Esophagus squamous epithelium (tissue), 4 donors: ENCODE data around the gene CUL7.
"Not testable (repeated sequence)": the region's sequence is repeated elsewhere in the genome, so short reads cannot be mapped to it uniquely, and the experiment has no call there.

Source experiments
- POLR2A ChIP-seq, 4 donors: fragments of 450-650 bp; IDR thresholded peaks; one replicate each; pipeline ENCODE4 v1.6.1; 2017; ENCODE audit warnings: antibody characterized with exemption in 4 of 4, mild to moderate bottlenecking in 4 of 4, moderate library complexity in 3 of 4
- TF ChIP-seq, protein P1 (sequence below), 6 experiments: fragments of 450-650 bp in 4 of 6; fragments of 200-600 bp in 2 of 6; sonication (generic) in 2 of 6; IDR thresholded peaks; one replicate each; pipeline ENCODE4 v1.5.1; 2016 to 2019; ENCODE audit warnings: antibody characterized with exemption in 6 of 6, mild to moderate bottlenecking in 4 of 6, moderate library complexity in 4 of 6

DNA sequence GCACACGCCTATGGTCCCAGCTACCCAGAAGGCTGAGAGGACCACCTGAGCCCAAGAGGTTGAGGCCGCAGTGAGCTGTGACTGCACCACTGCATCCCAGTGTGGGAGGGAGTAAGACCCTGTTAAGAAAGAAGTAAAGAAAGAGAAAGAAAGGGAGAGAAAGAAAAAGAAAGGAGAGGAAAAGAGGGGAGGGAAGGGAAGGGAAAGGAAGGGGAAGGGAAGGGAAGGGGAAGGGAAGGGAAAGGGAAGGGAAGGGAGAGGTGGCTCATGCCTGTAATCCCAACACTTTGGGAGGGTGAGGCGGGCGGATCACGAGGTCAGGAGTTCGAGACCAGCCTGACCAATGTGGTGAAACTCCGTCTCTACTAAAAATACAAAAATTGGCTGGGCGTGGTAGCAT is 12.2 kb downstream of the CUL7 start:
- TF ChIP-seq POLR2A (IDR thresholded peaks at IDR 0.05): not testable (repeated sequence)
- TF ChIP-seq, protein P1, sequence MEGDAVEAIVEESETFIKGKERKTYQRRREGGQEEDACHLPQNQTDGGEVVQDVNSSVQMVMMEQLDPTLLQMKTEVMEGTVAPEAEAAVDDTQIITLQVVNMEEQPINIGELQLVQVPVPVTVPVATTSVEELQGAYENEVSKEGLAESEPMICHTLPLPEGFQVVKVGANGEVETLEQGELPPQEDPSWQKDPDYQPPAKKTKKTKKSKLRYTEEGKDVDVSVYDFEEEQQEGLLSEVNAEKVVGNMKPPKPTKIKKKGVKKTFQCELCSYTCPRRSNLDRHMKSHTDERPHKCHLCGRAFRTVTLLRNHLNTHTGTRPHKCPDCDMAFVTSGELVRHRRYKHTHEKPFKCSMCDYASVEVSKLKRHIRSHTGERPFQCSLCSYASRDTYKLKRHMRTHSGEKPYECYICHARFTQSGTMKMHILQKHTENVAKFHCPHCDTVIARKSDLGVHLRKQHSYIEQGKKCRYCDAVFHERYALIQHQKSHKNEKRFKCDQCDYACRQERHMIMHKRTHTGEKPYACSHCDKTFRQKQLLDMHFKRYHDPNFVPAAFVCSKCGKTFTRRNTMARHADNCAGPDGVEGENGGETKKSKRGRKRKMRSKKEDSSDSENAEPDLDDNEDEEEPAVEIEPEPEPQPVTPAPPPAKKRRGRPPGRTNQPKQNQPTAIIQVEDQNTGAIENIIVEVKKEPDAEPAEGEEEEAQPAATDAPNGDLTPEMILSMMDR (IDR thresholded peaks at IDR 0.05): not testable (repeated sequence)
